GM19239 (cell line): ENCODE measurements around the gene C18orf32.

Source experiments
- DNase-seq: peaks from one replicate; pipeline ENCODE4 v3.0.0; 2011; ENCODE audit warnings: low spot score; ENCODE audit not compliant: insufficient read length
- FAIRE-seq: peaks from 2 replicates; lab custom pipeline; 2011; peaks lifted over from hg19 to GRCh38; lab: Jason Lieb, UNC

Gene C18orf32

DNA sequence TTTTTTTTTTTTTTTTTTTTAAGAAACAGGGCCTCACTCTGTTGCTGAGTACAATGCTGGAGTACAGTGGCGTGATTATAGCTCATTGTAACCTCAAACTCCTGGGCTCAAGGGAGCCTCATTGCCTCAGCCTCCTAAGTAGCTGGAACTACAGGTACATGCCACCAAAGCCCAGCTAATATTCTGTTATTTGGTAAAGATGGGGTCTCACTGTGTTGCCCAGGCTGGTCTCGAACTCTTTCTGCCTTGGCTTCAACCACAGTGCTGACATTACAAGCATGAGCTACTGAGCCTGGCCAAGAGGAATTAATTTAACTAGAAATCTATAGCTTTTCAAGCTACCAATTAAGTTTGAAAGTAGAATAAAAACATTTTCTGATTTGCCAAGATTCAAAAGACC lies 54.4 kb downstream of the C18orf32 start:
- no peak for FAIRE-seq
- DNase-seq, result no peak

DNA sequence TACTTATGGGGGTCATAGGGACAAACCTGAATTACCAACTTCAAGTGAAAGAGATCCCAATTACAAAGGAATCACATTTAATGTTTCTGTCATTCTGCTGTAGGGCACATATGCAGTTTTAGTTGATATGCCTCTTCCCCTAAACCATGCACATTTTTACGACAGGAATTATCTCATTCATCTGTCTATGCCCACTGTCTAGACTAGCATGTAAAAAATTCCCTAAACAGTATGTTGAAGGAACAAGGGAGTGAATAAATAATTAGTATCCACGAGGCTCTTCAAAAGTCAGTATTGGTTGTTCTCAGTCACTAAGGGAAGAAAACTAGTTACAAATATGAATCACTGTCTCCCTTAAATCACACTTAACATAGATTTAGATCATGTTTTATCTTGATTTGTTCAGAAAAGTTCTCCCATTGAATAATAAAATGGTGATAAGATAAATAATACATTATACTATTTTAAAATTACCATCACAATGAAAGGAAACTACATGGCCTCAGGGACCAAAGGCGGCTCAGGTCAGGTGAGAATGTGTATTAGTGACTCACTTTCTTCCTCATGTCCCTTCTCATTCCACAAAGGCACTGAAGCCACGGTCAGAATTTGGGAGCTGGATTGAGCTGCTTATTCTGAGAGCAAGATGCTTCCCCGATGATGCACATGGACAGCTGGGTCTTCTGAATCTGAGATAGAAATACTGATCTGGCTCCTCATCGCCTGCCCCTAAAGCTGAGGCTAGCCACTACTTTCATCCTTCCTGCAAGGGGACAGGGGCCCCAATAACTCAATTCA lies 55.7 kb downstream of the C18orf32 start:
- FAIRE-seq (no peak), DNase-seq (no peak)
